Right lobe of liver (tissue), 4 donors: ENCODE data around the gene RPF1.

Source experiments
- CTCF ChIP-seq, 4 donors: fragments of 200-600 bp in 3 of 4; fragments of 450-650 bp in 1 of 4; IDR thresholded peaks; one replicate each; pipeline versions ENCODE4 v1.5.1 to v1.8.0; 2016 to 2022; ENCODE audit warnings: antibody characterized with exemption in 4 of 4, mild to moderate bottlenecking in 2 of 4
- POLR2A ChIP-seq: fragments of 450-650 bp; IDR thresholded peaks from one replicate; pipeline ENCODE4 v1.6.1; 2017; ENCODE audit warnings: antibody characterized with exemption, mild to moderate bottlenecking
- donor health status: DM: no; HTN: no; CAD: no.
- donor health status: DM: no; HTN: no; CAD: no.
- donor health status: DM: no; HTN: yes; CAD: no.

GRCh38 chr1:84476225-84476624 lies 2.8 kb upstream of the RPF1 start:
- TF ChIP-seq CTCF (IDR thresholded peaks at IDR 0.05): no peak
- no peak for TF ChIP-seq POLR2A
